ENCODE measurements around the gene F2.

- TF ChIP-seq WIZ (CRISPR knock-in tag; IDR thresholded peaks at IDR 0.05): no peak
- TF ChIP-seq ZNF263 (CRISPR knock-in tag; IDR thresholded peaks at IDR 0.05): no peak
- TF ChIP-seq CTCF (CRISPR knock-in tag; IDR thresholded peaks at IDR 0.05): no peak
- TF ChIP-seq, protein P1, sequence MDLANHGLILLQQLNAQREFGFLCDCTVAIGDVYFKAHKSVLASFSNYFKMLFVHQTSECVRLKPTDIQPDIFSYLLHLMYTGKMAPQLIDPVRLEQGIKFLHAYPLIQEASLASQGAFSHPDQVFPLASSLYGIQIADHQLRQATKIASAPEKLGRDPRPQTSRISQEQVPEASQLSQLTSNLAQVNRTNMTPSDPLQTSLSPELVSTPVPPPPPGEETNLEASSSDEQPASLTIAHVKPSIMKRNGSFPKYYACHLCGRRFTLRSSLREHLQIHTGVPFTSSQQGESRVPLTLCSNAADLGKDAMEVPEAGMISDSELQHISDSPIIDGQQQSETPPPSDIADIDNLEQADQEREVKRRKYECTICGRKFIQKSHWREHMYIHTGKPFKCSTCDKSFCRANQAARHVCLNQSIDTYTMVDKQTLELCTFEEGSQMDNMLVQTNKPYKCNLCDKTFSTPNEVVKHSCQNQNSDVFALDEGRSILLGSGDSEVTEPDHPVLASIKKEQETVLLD (CRISPR knock-in tag; IDR thresholded peaks at IDR 0.05; ENCODE audit: low read depth): no peak
- no peak for TF ChIP-seq RFX1 (IDR thresholded peaks at IDR 0.05)
- no peak for TF ChIP-seq ZFP90 (CRISPR knock-in tag; IDR thresholded peaks at IDR 0.05; ENCODE audit: borderline replicate concordance)
- TF ChIP-seq POLR2A (IDR thresholded peaks at IDR 0.05; ENCODE audit: insufficient read depth in 1 of 2, low read depth in 2 of 2, low read length in 2 of 2): peak in 1 of 2 experiments; percentile 12; a peak in 1 of 4 replicates
- TF ChIP-seq, protein P2, sequence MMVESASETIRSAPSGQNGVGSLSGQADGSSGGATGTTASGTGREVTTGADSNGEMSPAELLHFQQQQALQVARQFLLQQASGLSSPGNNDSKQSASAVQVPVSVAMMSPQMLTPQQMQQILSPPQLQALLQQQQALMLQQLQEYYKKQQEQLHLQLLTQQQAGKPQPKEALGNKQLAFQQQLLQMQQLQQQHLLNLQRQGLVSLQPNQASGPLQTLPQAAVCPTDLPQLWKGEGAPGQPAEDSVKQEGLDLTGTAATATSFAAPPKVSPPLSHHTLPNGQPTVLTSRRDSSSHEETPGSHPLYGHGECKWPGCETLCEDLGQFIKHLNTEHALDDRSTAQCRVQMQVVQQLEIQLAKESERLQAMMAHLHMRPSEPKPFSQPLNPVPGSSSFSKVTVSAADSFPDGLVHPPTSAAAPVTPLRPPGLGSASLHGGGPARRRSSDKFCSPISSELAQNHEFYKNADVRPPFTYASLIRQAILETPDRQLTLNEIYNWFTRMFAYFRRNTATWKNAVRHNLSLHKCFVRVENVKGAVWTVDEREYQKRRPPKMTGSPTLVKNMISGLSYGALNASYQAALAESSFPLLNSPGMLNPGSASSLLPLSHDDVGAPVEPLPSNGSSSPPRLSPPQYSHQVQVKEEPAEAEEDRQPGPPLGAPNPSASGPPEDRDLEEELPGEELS (CRISPR knock-in tag; IDR thresholded peaks at IDR 0.05): no peak
- no peak for TF ChIP-seq ZNF780A (CRISPR knock-in tag; IDR thresholded peaks at IDR 0.05)
These were observed 4.3 kb downstream of the F2 start for GRCh38 chr11:46723359-46723680.
